T-helper 1 cell treated with Interleukin-12 subunit alpha and Interleukin-12 subunit beta and Interleukin-4 antibody, amounts not matched to agents 30 ng/mL and 1 ng/mL, for 36 hours (primary cell): Measurements from ENCODE around the gene ZNF749. TPM values are rescaled to one million over a fixed set of nuclear protein-coding genes. Genes with fewer than 3 reads are reported as not detected.

Source experiments
- intact Hi-C: fragments of 100-400 bp; cut with micrococcal nuclease; formaldehyde crosslinking; loops from one replicate; pipeline ENCODE4 v1.15.1; 2024
- total RNA-seq: library from RNA; stranded (reverse); gene quantifications from 2 replicates; pipeline ENCODE4 v1.2.3, GENCODE V29; 2022

The ZNF749 gene
- 13.1 and 13.6 TPM in 2 replicates for total RNA-seq

DNA sequence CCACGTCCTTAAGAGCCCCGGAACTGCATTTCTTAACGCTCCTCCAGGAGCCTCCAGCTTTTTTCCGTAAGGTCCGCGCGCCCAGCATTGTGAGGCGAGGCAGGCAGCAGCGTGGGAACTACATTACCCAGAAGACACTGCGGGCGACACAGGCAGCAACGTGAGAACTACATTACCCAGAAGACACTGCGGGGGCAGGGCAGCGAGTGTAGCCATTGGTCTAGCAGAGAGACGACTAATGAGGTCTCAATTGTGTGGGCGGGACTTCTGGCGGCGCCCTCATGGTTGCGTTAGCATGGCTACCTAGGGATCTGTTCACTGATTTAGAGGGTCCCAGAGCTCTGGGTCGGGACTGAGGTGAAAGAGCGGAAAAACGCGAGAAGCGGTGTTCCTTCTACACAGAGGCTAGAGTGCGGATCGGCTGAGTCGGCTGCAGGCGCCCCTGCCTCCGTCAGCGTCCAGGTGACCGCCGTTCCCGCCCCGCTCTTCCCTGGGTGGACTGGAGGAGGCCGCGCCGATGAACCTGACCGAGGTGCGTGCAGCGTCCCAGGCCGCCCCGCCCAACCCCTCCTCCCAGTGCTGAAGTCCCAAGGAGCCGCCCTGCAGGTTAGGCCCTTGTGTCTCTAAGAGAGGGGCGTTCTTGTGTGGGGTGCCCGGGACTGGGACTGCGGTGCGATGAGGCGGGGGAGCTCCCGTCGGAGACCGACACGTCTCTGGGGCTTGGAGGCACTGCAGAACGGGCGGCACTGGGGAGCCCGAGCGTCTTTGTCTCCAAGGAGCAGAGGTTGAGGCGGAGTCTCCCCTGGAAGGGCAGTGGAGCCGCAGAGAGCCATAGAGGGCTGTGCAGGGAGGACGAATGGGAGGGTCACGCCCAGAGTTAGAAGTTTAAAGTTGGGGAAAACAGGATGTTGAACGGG lies at the start of gene ZNF749:
Gene ZNF749, plus strand, starts transcription at position 264 of the 917 bp plus-strand sequence. Its CDS starts 254 bp downstream, at position 518.
- intact Hi-C loops = loop anchor here (1.0 to 10.0 kb wide), 33 partner anchors 24 to 1781 kb away; partner anchors contain the start of genes ERVK3-1, RPS5, TRAPPC2B and U2AF2

DNA sequence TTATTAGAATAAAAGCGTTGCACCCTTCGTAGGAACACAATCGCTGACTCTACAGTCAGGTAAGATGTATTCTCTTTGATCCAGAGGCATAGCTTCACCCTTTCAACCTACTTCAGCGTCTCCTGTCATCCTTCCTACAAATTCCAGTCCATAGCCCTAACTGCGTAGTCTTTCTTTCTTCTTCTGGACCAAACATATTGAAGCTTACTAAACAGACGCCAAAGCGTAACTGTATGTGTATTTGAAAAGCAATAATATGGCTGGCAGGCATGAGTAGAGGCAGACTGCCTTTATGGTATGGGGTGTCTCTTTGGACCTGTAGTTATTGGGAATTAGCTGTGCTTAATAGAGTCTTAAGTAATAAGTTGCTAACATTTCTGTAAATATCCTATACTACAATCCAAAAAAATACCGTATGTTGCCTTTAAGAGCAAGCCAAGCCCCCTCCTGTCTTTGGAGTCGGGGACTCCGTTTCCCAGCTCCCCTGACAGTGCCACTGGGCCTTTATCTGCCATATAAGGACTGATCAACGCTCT lies 45.9 kb upstream of the ZNF749 start:
- intact Hi-C loops = loop anchor here (1.0 to 10.0 kb wide), 26 partner anchors 22 to 1075 kb away; partner anchors contain the start of genes ERVK3-1, TRAPPC2B, ZNF132 and ZNF17

DNA sequence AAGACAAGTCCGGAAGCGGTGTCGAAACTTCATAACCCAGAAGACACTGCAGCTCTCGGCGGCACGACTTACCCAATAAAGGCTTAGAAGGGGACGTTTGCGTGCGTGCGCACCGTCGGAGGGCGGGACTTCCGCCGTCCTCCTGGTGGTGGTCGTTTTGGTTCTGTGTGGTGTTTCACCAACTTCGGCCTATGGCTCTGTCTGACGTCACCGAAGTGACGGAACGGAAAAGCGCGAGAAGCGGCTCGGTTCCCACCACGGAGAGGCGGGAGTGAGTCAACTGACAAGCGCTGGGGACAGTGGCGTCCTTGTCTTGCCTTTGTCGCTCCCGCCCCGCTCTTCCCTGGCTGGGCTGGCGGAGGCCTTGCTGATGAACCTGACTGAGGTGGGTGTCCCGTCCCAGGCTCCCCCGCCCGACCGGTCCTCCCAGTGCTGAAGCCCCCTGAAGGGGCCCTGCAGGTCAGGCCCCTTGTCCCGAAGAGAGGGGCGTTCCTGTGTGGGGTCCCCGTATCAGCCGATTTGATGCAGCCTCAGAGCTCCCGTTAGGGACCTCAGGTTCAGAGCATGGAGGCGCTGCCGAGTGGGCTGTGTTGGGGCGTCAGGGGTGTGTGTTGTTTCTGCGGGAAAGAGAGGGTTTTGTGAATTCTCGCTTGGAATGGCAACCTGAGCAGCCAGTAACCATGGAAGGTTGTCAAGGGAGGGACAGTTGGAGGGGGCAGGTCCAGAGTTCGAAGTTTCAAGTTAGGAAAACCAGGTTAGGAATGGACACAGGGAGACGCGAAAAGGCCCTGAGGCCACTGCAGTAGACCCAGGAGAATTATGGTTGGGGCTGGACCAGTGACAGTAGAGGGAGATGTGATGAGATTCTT lies 45.2 kb upstream of the ZNF749 start, which contains the start of gene ZNF548:
Gene ZNF548, plus strand, starts transcription at position 125 of the 869 bp plus-strand sequence. Its CDS starts 246 bp downstream, at position 371.
- intact Hi-C loops = loop anchor here (1.0 to 10.0 kb wide), 26 partner anchors 21 to 1076 kb away; partner anchors contain the start of genes ERVK3-1, TRAPPC2B, ZNF132 and ZNF17

DNA sequence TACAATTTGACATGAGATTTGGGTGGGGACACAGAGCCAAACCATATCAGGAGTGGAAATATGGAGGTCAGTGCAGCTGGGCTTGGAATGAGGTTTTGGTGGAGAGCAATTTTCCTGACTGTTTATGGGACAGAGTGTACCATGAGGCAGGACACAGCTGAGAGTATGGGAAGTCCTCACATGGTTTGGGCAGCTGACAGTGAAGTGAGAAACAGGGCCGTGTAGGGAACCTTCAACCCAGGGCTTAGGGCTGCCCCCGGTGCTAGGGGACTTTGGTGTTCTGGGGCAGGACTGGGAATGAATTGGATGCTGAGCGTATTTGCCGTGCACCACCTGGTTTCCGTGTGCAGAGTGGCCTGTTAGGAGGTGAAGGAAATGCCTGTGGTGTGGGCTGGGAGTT lies 39.4 kb upstream of the ZNF749 start:
- intact Hi-C loops = no loop called here

DNA sequence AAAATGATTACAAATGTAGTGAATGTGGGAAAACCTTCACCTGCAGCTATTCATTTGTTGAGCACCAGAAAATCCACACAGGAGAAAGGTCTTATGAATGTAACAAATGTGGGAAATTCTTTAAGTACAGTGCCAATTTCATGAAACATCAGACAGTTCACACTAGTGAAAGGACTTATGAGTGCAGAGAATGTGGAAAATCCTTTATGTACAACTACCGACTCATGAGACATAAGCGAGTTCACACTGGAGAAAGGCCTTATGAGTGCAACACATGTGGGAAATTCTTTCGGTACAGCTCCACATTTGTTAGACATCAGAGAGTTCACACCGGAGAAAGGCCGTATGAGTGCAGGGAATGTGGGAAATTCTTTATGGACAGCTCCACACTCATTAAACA lies 36.3 kb upstream of the ZNF749 start:
- intact Hi-C loops = no loop called here

DNA sequence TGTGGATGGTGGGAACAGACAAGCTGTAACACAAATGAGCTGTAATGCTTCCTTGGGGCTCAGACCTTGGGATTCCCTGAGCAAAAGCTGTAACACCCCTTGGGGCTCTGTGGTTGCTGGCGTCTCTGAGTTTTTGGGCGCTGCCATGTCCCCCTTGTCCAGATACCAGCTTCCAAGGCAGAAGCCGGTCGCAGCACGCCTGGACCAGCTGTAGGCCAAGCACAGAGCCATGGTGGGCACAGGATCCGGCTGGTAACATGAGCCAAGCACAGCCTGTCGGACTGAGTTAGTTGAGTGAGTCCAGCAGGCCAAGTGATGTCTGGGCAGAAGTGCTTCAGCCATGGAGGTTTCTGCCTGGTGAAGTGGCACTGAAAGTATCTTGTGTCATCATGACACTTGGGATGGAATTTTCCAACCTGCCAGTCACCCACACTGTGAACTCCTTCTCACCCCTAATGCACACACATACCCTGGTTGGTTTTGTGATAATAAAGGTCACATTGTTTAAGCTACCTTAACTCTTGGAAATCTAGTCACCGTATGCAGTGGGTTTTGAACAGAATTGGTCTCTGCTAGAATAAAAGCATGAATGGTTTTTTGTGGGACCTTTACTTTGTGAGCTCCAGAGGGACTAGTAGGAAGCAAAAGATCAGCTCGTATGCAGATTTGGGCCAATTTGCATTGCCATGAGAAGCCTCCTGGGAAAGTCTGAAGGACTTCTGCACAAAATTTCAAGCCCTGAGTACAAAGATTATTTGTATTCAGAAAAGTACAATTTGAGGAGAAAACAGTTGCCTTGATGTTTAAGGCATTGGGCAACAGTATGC lies 31.2 kb upstream of the ZNF749 start:
- intact Hi-C loops = no loop called here

DNA sequence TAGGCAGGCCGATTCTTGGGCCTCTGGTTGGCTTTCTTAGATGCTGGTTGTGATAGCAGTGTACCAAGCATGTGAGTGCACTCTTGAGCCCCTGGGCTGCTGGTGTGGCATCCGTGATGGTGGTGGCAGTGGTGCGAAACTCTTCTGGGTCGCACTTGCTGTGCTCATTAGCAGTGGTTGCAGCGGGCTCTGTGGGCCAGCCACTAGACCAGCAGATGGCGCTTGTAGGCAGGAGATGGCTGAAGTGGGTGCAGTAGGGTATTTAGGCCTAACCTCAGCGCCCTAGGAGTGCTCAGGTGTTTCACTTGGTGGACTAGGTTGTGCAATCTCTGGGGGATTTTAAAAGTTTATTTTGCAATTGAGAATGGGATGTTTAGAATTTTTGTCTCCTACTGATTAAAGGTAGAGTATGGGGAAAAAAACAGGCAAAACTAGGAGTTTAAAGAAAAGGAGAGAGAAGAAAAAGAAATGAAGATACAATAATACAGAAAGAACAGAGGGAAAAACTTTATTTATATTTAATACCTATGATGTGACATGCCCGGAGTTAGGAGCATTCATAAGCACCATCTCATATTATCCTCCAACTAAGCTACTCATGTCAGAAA lies 28.5 kb upstream of the ZNF749 start:
- intact Hi-C loops = loop anchor here (1.0 kb wide), 1 partner anchor 749 kb away; no protein-coding TSS in a partner anchor

DNA sequence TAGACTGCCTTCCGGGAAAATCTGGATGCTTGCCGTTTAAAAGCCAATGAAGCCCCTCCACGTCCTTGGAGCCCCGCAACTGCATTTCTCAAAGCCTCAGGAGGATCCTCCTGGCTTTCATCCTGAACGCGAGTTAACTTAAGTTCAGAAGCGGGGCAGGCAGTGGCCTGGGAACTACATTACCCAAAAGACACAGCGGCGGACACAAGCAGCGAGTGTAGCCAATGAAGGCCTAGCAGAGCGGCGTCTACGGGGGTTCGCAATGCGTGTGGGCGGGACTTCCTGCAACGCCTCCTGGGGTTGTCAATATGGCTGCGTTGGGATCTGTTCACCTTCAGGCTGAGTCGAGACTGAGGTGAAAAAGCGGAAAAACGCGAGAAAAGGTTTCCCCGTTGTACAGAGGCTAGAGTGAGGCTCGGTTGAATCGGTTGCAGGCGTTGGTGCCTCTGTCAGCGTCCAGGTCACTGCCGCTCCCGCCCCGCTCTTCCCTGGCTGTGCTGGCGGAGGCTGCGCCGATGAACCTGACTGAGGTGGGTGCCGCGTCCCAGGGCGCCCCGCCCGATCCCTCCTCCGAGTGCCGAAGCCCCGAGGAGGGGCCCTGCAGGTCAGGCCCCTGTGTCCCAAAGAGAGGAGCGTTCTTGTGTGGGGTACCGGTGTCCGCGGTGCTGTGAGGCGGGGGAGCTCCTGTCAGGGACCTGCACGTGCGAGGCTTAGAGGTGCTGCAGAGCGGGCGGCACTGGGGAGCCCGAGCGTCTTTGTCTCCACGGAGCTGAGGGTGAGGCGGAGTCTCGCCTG lies 24.1 kb upstream of the ZNF749 start, which contains the start of gene ZNF17:
Gene ZNF17, plus strand, starts transcription at position 285 of the 795 bp plus-strand sequence. CDS start 2,455 bp downstream, outside the sequence.
- intact Hi-C loops = loop anchor here (1.0 to 2.0 kb wide), 28 partner anchors 22 to 1096 kb away; partner anchors contain the start of genes ERVK3-1, TRAPPC2B, ZIK1 and ZNF134

DNA sequence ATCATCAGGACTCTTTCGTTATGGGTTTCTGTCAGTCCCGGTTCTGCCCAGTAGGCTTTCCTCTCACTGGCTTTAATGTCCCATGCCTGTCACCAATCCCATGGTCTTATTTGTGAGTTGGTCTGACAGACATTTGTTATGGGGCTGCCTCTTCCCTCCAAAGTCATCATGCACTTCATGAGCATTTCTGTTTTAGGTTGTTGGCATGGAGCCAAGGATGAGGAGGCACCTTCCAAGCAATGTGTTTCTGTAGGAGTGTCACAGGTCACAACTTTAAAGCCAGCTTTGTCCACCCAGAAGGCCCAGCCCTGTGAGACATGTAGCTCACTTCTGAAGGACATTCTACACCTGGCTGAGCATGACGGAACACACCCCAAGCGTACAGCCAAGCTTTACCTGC lies 15.7 kb upstream of the ZNF749 start:
- intact Hi-C loops = no loop called here

DNA sequence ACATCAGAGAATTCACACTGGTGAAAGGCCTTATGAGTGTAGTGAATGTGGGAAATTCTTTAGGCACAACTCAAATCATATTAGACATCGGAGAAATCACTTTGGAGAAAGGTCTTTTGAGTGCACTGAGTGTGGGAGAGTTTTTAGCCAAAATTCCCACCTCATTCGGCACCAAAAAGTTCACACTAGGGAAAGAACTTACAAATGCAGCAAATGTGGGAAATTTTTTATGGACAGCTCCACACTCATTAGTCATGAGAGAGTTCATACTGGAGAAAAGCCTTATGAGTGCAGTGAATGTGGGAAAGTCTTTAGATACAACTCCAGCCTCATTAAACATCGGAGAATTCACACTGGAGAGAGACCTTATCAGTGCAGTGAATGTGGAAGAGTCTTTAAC lies 14.1 kb upstream of the ZNF749 start:
- intact Hi-C loops = no loop called here

DNA sequence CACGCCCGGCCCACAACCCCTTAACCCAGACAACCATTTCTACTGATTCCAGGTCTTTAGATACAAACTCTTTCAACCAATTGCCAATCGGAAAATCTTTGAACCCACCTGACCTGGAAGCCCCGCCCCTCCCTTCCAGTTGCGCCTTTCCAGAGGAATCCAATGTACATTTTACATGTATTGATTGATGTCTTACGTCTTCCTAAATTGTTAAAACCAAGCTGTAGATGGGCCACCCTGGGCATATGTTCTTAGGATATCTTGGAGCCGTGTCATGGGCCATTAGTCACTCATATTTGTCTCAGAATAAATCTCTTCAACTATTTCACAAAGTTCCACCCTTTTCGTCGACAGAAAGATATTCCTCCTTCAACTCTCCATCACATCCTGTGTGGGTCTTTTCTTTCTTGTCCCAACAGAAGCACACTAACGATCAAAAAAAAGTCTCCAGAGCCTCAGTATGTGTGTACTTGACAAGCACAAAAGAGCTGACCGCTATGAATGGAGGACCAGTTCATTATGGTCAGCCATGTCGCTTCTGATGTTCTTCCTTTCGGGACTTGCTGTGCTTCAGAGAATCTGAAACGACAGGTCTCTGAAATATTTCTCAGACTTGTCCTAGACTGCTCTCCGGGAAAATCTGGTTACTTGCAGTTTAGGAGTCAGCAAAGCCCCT lies 601 bp upstream of the ZNF749 start:
- intact Hi-C loops = loop anchor here (1.0 to 10.0 kb wide), 33 partner anchors 23 to 1780 kb away; partner anchors contain the start of genes ERVK3-1, RPS5, TRAPPC2B and U2AF2

DNA sequence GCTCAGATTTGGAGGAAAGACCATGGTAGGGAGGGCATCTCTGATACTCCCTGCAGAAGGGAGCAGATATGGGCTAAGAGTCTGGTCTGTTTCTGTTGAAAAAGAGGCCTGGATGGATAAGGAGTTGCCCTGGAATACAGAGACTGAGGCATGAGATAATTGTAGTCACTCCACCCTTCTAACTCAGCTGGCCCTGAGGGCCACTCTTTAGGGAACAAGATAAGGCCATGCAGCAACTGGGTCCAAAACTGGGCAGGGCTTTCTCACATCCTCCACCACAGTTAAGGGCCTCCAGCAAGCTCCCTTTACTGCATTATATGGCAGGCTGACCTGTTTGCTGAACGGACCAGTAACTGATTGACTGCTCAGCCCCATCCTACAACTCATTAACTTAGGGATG lies 1.3 kb downstream of the ZNF749 start:
- intact Hi-C loops = loop anchor here (10.0 kb wide), 1 partner anchor 842 kb away; the partner anchor contains the start of gene ZNF71

DNA sequence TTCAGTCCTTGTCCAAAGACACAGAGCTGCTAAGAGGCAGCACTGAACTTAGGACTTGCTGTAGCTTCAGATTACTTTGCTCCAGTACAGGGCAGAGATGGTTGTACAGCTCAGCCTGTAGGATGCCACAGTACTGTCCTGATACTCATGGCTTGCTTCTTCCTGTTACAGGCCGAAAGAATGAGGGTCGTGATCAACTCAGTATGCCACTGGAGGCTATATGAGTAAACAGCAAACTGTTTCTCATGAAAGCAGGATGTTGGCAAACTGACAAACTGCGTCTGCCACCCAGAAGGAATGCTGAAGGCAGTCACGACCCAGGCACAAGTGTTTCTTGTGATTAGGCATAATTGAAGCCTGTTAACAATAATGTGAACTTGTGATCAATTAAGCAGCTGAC lies 2.8 kb downstream of the ZNF749 start:
- intact Hi-C loops = loop anchor here (10.0 kb wide), 1 partner anchor 843 kb away; the partner anchor contains the start of gene ZNF71

DNA sequence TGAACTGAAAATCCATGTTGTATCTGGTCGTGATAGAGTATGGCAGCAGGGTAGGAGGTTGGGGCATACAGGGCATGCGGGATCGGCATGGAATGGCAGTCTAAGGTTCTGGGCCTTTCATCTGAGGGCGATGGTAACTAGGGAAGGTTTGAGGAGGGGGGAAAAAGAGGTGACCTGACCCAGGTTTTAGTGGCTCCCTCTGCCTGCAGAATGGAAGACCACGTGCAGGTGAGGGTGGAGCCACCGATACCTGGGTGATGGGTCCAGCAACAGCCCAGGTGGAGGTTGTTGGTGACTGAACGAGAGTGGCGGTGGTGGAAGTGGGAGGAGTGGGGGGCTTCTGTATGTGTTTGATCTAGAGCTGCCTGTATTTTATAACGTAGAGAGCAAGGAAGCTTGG lies 3.8 kb downstream of the ZNF749 start:
- intact Hi-C loops = loop anchor here (1.0 to 10.0 kb wide), 2 partner anchors 89 to 844 kb away; partner anchors contain the start of gene ZNF71

DNA sequence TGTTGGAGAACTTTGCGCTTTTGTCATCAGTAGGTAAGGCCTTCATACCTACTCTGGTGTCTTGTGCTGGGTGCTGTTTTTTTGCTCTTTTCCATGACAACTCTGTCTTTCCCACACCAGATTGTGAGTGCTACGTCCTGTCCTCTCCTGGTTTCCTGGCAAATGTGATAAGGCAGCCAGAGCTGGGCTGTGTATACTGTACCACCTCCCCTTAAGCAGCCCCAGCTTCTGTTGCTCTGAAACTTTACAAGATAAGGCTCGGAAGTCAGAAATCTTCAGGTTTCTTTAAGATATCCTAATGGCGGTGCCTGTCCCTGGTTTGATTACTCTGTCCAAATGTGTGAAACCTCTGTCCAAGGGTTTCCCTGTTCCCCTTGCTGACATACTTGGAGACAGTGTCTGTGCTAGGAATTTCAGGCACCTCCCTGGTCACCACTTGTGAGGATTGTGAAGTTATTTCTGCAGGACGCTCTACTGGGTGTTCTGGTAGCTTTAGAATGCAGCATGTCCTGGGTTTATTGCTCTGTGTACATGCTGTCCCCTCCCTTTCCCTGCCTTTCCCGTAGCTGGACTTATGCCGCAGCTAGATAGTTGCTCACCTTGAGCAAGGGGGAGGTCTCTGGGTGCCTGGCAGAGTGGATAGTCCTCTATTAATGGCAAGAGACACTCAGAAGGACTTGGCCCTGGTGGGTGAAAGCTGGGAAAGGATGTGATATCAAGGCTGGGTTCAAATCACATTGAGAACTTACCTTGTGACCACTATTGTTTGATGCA lies 7.0 kb downstream of the ZNF749 start:
- intact Hi-C loops = no loop called here

DNA sequence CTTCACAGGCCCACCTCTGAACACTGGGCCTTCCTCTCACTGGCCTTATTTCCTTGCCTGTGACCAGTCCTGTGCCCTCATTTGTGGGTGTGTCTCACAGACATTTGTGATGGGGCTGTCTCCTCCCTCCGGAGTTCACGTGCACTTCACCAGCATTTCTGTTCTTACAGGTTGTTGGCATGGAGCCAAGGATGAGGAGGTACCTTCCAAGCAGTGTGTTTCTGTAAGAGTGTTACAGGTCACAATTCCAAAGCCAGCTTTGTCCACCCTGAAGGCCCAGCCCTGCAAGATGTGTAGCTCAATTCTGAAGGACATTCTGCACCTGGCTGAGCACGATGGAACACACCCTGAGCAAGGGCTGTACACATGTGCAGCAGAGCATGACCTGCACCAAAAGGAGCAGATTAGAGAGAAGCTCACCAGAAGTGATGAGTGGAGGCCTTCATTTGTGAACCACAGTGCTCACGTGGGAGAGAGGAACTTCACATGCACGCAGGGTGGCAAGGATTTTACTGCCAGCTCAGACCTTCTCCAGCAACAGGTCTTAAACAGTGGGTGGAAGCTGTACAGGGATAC lies 8.1 kb downstream of the ZNF749 start:
- intact Hi-C loops = no loop called here

DNA sequence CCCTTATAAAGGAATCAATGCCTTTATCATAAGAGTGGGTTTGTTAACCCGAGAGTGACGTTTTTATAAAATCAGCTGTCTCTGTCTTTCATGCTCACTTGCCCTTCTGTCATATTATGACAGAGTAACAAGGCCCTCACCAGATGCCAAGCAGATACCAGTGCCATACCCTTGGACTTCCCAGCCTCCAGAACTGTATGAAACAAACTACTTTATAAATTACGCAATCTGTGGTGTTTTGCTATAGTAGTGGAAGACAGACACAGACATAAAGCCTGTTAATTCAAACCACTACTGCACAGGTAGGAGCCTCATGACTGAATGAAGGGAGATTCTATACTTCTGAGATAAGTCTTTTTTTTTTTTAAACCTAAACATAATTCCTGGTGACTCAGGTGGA lies 17.2 kb downstream of the ZNF749 start:
- intact Hi-C loops = no loop called here
